Measurements from ENCODE around the gene TMEM53. TPM values are rescaled to one million over a fixed set of nuclear protein-coding genes. Genes with fewer than 3 reads are reported as not detected.

Gene TMEM53
- total and polyA plus RNA-seq, 2 experiments from 2014 or later, result 15.2 to 43.0 TPM

GRCh38 chr1:44625348-44625747 lies 48.9 kb downstream of the TMEM53 start:
- Histone ChIP-seq H3K36me3 (no peaks in the 10 kb centered on the region), H3K4me3 (no peak overlapping the region), H3K27ac (no peak overlapping the region), H3K9me3 (ENCODE audit: low read depth) (no peaks in the 10 kb centered on the region), H3K27me3 (no peaks in the 10 kb centered on the region), H3K4me1 (ENCODE audit: low read depth) (peaks cover 6% of the 10 kb centered on the region)
- no peak for TF ChIP-seq CTCF (IDR thresholded peaks at IDR 0.05; ENCODE audit: low read depth, low read length)
- no peak for DNase-seq (ENCODE audit: low read depth in 1 of 2, low spot score in 1 of 2)

GRCh38 chr1:44624268-44624901 lies 49.9 kb downstream of the TMEM53 start:
- TF ChIP-seq CTCF (IDR thresholded peaks at IDR 0.05; ENCODE audit: low read depth, low read length), result no peak
- peaks cover 6% of the 10 kb centered on the region for H3K4me1 ChIP-seq (ENCODE audit: low read depth)
- H3K27ac ChIP-seq, result no peak overlapping the region
- no peak overlapping the region for H3K4me3 ChIP-seq
- no peaks in the 10 kb centered on the region for H3K27me3 ChIP-seq
- H3K36me3 ChIP-seq, result no peaks in the 10 kb centered on the region
- no peaks in the 10 kb centered on the region for H3K9me3 ChIP-seq (ENCODE audit: low read depth)
- no peak for DNase-seq (ENCODE audit: low read depth in 1 of 2, low spot score in 1 of 2)

GRCh38 chr1:44621841-44622286 lies 52.4 kb downstream of the TMEM53 start:
- no peak for DNase-seq (ENCODE audit: low read depth in 1 of 2, low spot score in 1 of 2)
- TF ChIP-seq CTCF (IDR thresholded peaks at IDR 0.05; ENCODE audit: low read depth, low read length), result no peak
- Histone ChIP-seq H3K27me3 (no peaks in the 10 kb centered on the region), H3K36me3 (no peaks in the 10 kb centered on the region), H3K9me3 (ENCODE audit: low read depth) (no peaks in the 10 kb centered on the region), H3K27ac (no peak overlapping the region), H3K4me3 (no peak overlapping the region), H3K4me1 (ENCODE audit: low read depth) (peaks cover 6% of the 10 kb centered on the region)

GRCh38 chr1:44620072-44620471 lies 54.2 kb downstream of the TMEM53 start:
- Histone ChIP-seq H3K9me3 (ENCODE audit: low read depth) (no peaks in the 10 kb centered on the region), H3K27me3 (no peaks in the 10 kb centered on the region), H3K36me3 (no peaks in the 10 kb centered on the region), H3K4me1 (ENCODE audit: low read depth) (peaks cover 6% of the 10 kb centered on the region), H3K4me3 (no peak overlapping the region), H3K27ac (no peak overlapping the region)
- DNase-seq (ENCODE audit: low read depth in 1 of 2, low spot score in 1 of 2), result no peak
- no peak for TF ChIP-seq CTCF (IDR thresholded peaks at IDR 0.05; ENCODE audit: low read depth, low read length)

- TF ChIP-seq CTCF (IDR thresholded peaks at IDR 0.05; ENCODE audit: low read depth, low read length), result no peak
- peak in 1 of 2 donors; percentile 47 for DNase-seq (ENCODE audit: low read depth in 1 of 2, low spot score in 1 of 2)
- Histone ChIP-seq H3K4me3 (no peak overlapping the region), H3K36me3 (no peaks in the 10 kb centered on the region), H3K27me3 (no peaks in the 10 kb centered on the region), H3K9me3 (ENCODE audit: low read depth) (no peaks in the 10 kb centered on the region), H3K27ac (no peak overlapping the region), H3K4me1 (ENCODE audit: low read depth) (peaks cover 12% of the 10 kb centered on the region)
Measured at GRCh38 chr1:44619261-44619900, 54.9 kb downstream of the TMEM53 start.
